T47D (cell line): ENCODE data around the gene NIPBL.
"Not testable (repeated sequence)": the region's sequence is repeated elsewhere in the genome, so short reads cannot be mapped to it uniquely, and the experiment has no call there.

Experiments
- DNase-seq, 2 experiments: peaks; one replicate each; pipeline versions ENCODE4 v3.0.0 to v3.0.0-alpha.2; 2011 to 2012; ENCODE audit warnings: low read depth in 1 of 2, low spot score in 1 of 2
- JUND ChIP-seq: IDR thresholded peaks from 2 replicates; pipeline ENCODE4 v1.6.1; 2012; ENCODE audit warnings: low read depth
- in situ Hi-C: cut with HindIII; loops from 2 replicates; pipeline ENCODE4 v1.10.0; 2016; ENCODE audit warnings: low sequenced_read_pairs, low pct_unique_long_range_greater_than_20kb

Gene NIPBL

DNA sequence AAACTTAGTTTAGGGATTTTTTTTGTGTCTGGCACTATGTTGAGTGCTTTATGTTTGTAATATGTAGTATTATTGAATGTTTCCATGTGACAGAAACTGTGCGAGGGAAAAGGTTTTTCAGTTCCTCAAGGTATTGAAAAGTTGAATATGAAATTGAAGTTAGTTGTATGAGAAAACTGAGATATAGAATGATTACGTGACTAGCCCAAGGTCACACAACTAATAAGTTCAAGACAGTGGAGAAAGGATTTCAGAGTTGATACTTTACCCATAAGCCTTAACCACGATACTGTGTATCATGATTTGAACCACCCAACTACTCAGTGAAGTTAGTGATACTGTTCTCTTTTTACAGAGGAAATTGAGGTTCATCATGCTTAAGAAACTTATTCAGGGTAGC, 5.7 kb downstream of the NIPBL start:
- DNase-seq, result no peak
- TF ChIP-seq JUND, result no peak
- in situ Hi-C loops, result no loop called here

DNA sequence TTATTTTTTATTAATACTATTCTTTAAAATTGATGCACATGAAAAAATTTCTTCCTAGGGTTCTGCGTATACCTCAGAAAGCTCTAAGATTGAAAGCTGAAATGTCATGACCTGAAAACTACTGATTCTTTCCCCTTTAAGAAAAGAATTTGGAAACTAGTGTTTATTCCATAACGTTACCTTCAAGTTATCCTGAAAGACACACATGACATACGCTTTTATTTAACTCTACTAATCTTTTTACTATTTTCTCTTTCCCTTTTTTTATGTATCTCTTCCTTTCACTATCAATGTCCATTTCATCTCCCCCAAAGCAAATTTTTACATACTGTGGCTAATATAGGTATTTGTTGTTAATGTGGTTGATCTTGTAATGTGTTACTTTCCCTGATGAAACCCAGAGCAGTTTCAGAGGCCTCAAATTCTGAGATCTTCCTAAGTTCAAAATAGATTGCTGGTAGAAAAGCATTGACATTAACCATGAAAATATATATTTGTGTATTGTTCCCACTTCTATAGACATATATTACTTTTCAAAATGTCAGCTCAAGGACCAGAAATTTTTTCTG, 7.4 kb downstream of the NIPBL start:
- TF ChIP-seq JUND, result no peak
- DNase-seq, result no peak
- in situ Hi-C loops, result no loop called here

DNA sequence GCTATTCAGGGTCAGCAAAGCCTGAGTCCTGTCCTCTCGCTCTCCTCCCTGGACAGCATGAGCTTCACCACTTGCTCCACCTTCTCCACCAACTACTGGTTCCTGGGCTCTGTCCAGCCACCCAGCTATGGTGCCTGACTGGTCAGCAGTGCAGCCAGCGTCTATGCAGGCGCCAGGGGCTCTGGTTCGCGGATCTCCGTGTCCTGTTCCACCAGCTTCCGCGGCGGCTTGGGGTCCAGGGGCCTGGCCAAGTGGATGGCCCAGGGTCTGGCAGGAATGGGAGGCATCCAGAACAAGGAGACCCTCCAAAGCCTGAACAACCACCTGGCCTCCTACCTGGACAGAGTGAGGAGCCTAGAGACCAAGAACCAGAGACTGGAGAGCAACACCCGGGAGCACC, 8.6 kb downstream of the NIPBL start:
- no peak for DNase-seq
- no peak for TF ChIP-seq JUND
- in situ Hi-C loops, result no loop called here

DNA sequence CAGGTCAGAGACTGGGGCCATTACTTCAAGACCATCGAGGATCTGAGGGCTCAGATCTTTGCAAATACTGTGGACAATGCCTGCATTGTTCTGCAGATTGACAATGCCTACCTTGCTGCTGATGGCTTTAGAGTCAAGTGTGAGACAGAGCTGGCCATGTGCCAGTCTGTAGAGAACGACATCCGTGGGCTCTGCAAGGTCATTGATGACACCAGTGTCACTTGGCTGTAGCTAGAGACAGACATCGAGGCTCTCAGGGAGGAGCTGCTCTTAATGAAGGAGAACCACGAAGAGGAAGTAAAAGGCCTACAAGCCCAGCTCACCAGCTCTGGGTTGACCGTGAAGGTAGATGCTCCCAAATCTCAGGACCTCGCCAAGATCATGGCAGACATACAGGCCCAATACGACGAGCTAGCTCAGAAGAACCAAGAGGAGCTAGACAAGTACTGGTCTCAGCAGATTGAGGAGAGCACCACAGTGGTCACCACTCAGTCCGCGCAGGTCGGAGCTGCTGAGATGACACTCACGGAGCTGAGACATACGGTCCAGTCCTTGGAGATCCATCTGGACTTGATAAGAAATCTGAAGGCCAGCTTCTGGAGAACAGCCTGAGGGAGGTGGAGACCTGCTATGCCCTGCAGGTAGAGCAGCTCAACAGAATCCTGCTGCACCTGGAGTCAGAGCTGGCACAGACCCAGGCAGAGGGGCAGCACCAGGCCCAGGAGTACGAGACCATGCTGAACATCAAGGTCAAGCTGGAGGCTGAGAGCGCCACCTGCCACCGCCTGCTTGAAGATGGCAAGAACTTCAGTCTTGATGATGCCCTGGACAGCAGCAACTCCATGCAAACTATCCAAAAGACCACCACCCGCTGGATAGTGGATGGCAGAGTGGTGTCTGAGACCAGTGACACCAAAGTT, 9.3 kb downstream of the NIPBL start:
- in situ Hi-C loops, result no loop called here
- no peak for DNase-seq
- TF ChIP-seq JUND, result no peak

DNA sequence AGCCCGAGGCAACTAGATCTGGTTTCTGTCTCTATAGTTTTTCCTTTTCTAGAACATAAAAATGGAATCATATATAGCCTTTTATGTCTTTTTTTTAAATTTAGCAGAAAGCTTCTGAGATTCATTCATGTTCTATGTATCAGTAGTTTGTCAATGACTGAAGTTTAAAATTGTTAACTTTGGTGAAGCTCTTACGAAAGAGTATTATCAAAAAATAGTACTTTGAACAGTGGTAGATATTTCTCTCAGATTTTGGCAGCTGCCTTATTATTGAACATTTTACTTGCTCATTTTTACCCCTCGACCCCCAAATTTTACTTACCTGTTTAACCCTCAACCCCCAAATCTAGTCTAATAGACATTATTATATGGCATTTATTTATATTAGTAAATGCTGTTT, 10.2 kb downstream of the NIPBL start:
- in situ Hi-C loops, result no loop called here
- no peak for TF ChIP-seq JUND
- no peak for DNase-seq

DNA sequence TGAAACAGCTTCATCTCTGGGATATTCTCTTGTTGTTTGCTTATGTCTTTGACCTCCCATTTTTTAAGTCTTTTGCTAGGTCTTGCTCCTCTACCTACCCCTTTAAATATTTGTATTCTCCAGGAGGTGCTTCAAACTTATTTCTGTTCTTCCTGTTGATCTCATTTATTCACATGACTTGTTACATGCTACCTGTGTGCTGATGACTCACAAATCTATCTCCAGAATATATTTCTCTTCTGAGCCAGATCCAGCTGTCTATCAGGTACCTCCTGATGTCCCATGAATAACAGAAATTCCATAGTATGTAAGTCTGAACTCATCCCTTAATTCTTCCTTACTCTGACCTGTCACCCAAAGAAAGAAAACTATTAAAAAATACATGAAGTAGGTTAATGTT, 11.0 kb downstream of the NIPBL start:
- TF ChIP-seq JUND, result no peak
- in situ Hi-C loops, result no loop called here
- no peak for DNase-seq

DNA sequence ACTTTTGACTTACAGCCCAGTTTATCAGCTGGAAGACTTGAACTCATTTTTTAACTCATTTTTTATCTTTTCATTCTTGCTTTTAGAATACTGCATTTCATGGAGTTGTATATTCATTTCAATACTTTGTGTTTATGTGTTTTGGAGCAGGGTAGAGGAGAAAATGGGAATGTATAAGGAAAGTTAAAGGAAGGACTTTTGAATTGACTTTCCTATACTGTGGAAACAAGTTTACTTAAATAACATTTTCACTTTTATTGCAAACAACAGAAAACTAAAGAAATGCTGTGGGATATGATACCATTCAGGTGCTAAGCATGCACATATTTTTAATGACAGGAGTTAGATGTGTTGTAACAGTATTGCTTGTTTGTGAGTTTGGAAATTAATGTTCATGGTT, 11.7 kb downstream of the NIPBL start:
- no peak for DNase-seq
- no peak for TF ChIP-seq JUND
- in situ Hi-C loops, result no loop called here

DNA sequence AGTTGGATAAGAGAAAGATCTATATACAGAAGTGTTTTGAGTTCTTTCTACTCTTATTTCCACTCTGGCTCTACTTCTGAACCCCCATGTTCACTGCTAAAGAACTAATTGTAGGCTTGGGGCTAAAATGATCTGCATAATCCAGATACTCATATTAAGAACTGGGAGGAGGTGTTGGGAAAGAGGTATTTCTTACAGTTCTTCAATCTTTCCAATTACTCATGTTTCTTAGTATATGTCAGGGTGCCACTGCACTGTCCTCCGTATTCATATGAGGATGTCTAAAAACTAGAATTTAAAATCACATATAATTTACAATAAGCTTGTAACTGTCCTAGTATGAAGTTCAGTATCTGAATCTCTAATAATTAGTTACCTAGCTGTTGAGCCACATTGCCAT, 12.7 kb downstream of the NIPBL start:
- in situ Hi-C loops, result no loop called here
- no peak for TF ChIP-seq JUND
- DNase-seq, result no peak

DNA sequence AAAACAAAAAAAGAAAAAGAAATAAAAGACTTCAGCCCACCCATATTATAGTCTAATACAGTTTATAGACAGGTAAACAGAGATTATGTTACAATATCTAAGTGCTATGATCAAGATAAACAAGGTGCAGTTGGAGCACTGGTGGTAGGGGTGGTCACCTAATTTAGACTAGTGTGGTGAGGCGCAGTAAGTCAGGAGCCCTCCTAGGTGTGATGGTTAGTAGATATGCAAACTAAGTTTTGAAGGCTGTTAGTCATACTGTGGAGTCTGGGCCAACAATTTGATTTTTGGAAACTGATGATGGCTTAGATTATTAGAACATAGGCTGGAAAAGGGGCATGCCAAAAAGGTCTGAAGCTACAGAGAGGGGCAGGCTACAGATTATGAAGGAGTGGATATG, 14.7 kb downstream of the NIPBL start:
- in situ Hi-C loops, result no loop called here
- no peak for DNase-seq
- TF ChIP-seq JUND, result no peak

DNA sequence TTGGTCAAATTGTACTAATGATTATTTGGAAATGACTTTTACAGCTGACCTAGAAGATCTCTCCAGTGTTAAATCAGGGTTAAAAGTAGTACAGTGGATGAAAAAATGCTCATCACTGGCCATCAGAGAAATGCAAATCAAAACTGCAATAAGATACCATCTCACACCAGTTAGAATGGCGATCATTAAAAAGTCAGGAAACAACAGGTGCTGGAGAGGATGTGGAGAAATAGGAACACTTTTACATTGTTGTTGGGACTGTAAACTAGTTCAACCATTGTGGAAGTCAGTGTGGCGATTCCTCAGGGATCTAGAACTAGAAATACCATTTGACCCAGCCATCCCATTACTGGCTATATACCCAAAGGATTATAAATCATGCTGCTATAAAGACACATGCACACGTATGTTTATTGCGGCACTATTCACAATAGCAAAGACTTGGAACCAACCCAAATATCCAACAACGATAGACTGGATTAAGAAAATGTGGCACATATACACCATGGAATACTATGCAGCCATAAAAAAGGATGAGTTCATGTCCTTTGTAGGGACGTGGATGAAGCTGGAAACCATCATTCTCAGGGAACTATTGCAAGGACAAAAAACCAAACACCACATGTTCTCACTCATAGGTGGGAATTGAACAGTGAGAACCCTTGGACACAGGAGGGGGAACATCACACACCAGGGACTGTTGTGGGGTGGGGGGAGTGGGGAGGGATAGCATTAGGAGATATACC, 15.7 kb downstream of the NIPBL start:
- in situ Hi-C loops, result not testable (repeated sequence)

DNA sequence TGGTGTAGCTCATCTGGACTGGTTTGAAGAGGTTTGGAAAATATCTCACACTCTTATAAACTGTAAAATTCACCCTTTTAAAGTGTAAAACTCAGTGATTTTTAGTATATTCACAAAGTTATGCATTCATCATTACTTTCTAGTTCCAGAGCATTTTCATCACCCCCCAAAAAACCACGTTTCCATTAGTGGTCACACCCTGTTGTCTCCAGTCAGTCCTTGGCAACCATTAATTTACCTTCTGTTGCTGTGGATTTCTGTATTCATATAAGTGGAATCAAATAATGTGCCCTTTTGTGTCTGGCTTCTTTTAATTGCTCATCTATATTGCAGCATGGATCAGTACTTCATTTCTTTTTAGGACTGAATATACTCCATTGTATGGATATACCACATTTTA, 18.4 kb downstream of the NIPBL start:
- in situ Hi-C loops, result no loop called here

More for the DNA sequence above, 15.7 kb downstream of the NIPBL start:
- not testable (repeated sequence) for DNase-seq

DNA sequence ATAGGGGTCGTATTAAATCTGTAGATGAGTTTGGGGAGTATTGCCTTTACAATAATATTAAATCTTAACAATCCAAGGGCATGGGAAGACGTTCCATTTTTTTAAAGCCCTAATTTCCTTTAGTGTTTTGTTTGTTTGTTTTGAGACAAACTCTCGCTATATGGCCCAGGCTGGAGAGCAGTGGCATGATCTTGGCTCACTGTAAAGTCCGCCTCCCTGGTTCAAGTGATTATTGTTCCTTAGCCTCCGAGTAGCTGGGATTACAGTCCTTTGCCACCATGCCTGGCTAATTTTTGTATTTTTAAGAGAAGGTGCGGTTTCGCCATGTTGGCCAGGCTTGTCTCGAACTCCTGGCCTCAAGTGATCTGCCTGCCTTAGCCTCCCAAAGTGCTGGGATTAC, 19.9 kb downstream of the NIPBL start:
- no peak for TF ChIP-seq JUND
- in situ Hi-C loops, result no loop called here
- no peak for DNase-seq

More for the DNA sequence above, 18.4 kb downstream of the NIPBL start:
- no peak for DNase-seq
- no peak for TF ChIP-seq JUND

DNA sequence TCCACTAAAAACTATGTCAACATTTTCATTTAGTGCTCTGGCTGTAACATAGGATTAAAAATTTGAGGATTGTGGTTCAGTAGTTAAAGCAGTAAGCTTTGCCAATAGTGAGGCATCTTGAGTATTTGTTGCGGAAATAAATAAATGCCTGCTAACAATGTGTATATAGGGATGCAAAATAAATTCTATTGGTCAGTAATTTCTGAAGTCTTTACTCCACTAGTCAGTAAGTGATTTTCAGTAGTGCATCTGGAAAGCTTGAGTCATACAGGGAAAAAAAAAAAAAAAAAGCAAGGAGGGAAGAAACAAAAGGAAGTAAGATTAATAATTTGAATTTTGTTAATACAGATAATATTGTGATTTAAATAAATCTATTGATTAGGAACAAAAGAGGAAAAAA, 21.0 kb downstream of the NIPBL start:
- no peak for DNase-seq
- in situ Hi-C loops, result no loop called here

More for the DNA sequence above, 21.0 kb downstream of the NIPBL start:
- no peak for TF ChIP-seq JUND
